Measurements from ENCODE around the gene ACTG2.
A peak's percentile ranks its signal among the peaks of the same experiment; 100 is the strongest.
"Not testable (repeated sequence)": the region's sequence is repeated elsewhere in the genome, so short reads cannot be mapped to it uniquely, and the experiment has no call there.

The ACTG2 gene

GRCh38 chr2:73926493-73927327, 33.9 kb downstream of the ACTG2 start, which contains the start of gene DGUOK:
TSS of gene DGUOK (plus strand) at chr2:73926880. CDS start at chr2:73926911, 31 bp downstream.
- peak; percentile 96 to 98 for DNase-seq (ENCODE audit: low spot score in 2 of 2)
- in situ Hi-C loops (cut with MboI; ENCODE audit: low sequenced_read_pairs), result no loop called here
- peaks cover 18% of the 10 kb centered on the region for H3K4me1 ChIP-seq
- H3K9me3 ChIP-seq, result no peaks in the 10 kb centered on the region
- no peaks in the 10 kb centered on the region for H3K27me3 ChIP-seq (ENCODE audit: low read depth)
- H3K36me3 ChIP-seq (replicated peaks), result peaks cover 7% of the 10 kb centered on the region
- peak within 1 kb of the TSS; percentile 80 for H3K4me3 ChIP-seq

DNA sequence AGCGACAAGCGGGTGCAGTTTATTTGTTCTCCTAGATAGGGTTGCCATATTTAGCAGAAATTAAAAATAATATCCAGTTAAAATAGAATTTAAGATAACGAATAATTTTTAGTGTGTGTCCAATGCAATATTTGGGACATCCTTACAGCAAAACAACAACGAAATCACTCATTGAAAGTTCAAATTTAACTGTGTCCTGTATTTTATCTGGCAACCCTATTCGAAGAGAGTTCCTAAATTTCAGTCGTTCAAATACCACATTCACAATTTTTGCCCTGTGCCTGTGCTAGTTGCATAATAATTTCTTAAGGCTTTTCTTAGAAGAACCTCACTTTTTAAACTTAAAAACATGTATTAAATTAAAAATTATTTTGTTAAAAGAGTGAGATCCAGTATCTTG, 34.5 kb downstream of the ACTG2 start:
- in situ Hi-C loops (cut with MboI; ENCODE audit: low sequenced_read_pairs), result no loop called here
- Histone ChIP-seq H3K4me3 (peak overlapping the region; percentile 80), H3K4me1 (peaks cover 18% of the 10 kb centered on the region), H3K9me3 (no peaks in the 10 kb centered on the region), H3K36me3 (replicated peaks) (peaks cover 9% of the 10 kb centered on the region), H3K27me3 (ENCODE audit: low read depth) (no peaks in the 10 kb centered on the region)
- DNase-seq (ENCODE audit: low spot score in 2 of 2), result no peak

DNA sequence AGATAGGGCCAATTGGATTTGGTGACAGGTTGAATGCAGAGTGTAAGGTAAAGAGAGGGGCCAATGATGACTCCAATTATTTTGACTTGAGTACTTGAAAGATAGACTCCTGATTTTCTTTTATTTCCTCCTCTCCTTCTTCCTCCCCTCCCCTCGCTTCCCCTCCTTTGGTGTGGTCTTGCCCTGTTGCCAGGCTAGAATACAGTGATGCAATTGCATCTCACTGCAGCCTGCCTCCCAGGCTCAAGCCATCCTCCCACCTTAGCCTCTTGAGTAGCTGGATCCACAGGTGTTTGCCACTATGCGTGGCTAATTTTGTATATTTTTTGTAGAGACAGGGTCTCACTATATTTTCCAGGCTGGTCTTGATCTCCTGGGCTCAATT, 36.1 kb downstream of the ACTG2 start:
- H3K36me3 ChIP-seq (replicated peaks), result peaks cover 18% of the 10 kb centered on the region
- H3K27me3 ChIP-seq (ENCODE audit: low read depth), result no peaks in the 10 kb centered on the region
- DNase-seq (ENCODE audit: low spot score in 2 of 2), result no peak
- in situ Hi-C loops (cut with MboI; ENCODE audit: low sequenced_read_pairs), result no loop called here
- peaks cover 18% of the 10 kb centered on the region for H3K4me1 ChIP-seq
- no peak overlapping the region for H3K4me3 ChIP-seq
- no peaks in the 10 kb centered on the region for H3K9me3 ChIP-seq

GRCh38 chr2:73930386-73930785, 37.6 kb downstream of the ACTG2 start:
- Histone ChIP-seq H3K27me3 (ENCODE audit: low read depth) (no peaks in the 10 kb centered on the region), H3K9me3 (no peaks in the 10 kb centered on the region), H3K36me3 (replicated peaks) (peaks cover 22% of the 10 kb centered on the region), H3K4me1 (peaks cover 18% of the 10 kb centered on the region), H3K4me3 (no peak overlapping the region)
- in situ Hi-C loops (cut with MboI; ENCODE audit: low sequenced_read_pairs), result no loop called here
- DNase-seq (ENCODE audit: low spot score in 2 of 2), result no peak

GRCh38 chr2:73931531-73932500, 39.0 kb downstream of the ACTG2 start:
- H3K4me1 ChIP-seq, result peaks cover 14% of the 10 kb centered on the region
- in situ Hi-C loops (cut with MboI; ENCODE audit: low sequenced_read_pairs), result no loop called here
- no peaks in the 10 kb centered on the region for H3K9me3 ChIP-seq
- DNase-seq (ENCODE audit: low spot score in 2 of 2), result no peak
- H3K36me3 ChIP-seq (replicated peaks), result peaks cover 33% of the 10 kb centered on the region
- no peak overlapping the region for H3K4me3 ChIP-seq
- no peaks in the 10 kb centered on the region for H3K27me3 ChIP-seq (ENCODE audit: low read depth)

- H3K36me3 ChIP-seq (replicated peaks), result peaks cover 35% of the 10 kb centered on the region
- H3K4me3 ChIP-seq, result no peak overlapping the region
- H3K9me3 ChIP-seq, result no peaks in the 10 kb centered on the region
- H3K27me3 ChIP-seq (ENCODE audit: low read depth), result no peaks in the 10 kb centered on the region
- DNase-seq (ENCODE audit: low spot score in 2 of 2), result no peak
- in situ Hi-C loops (cut with MboI; ENCODE audit: low sequenced_read_pairs), result no loop called here
- H3K4me1 ChIP-seq, result peaks cover 9% of the 10 kb centered on the region
Measured at GRCh38 chr2:73933194-73933593, 40.4 kb downstream of the ACTG2 start.

GRCh38 chr2:73935641-73936040, 42.8 kb downstream of the ACTG2 start:
- Histone ChIP-seq H3K27me3 (ENCODE audit: low read depth) (no peaks in the 10 kb centered on the region), H3K9me3 (no peaks in the 10 kb centered on the region), H3K4me1 (peaks cover under 1% of the 10 kb centered on the region; the same call in 1 of the 2 replicates), H3K36me3 (replicated peaks) (peaks cover 41% of the 10 kb centered on the region), H3K4me3 (no peak overlapping the region)
- in situ Hi-C loops (cut with MboI; ENCODE audit: low sequenced_read_pairs), result no loop called here
- DNase-seq (ENCODE audit: low spot score in 2 of 2), result no peak

DNA sequence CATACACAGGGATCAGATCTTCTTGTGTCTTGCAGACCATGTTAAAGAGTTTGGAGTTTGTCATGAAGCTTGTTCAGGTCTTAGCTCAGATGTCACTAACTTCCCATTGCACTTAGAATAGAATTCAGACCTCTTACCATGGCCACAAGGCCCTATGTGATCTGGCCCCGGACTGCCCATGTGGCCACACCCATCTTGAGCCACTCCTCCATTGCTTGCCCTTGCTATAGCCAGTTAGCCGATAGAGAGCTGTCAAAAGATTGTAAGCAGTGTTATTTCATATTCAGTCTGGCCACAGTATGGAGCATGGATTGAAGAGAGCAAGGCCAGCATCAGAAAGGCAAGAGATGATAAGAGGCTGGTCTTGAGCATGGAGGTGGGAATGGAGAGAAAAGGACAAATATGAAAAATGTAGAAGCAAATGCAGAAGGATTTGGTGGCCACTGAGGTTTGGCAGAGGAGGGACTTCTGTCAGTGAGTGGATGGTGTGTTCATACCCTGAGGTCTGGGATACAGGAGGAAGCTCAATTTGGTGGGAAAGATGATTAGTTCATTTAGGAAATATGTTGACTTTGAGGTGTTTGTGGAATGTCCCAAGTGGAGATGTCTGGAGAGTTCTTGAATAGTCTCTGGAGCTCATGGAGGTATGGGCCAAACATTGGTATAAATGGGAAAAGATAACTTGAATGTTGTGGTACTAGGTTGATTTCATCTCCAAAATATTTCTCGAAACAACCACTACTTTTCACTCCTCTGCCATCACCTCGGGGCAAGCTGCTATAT, 44.5 kb downstream of the ACTG2 start:
- in situ Hi-C loops (cut with MboI; ENCODE audit: low sequenced_read_pairs), result no loop called here

DNA sequence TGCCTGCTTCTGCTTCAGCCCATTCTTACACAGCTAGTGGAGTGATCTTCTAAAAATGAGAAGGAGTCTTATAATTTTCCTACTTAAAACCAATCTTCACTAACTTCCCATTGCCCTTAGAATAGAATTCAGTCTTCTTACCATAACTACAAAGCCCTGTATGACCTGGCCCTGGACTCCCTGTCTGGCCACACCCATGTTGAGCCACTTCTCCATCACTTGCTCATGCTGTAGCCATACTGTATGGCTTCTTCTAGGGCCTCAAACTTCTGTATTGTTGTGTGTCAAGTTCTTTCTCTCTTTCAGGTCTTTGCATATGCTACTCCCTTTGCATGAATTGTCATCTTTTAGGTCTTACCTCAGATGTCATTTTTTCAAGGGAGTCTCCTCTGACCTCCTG, 45.1 kb downstream of the ACTG2 start:
- no peaks in the 10 kb centered on the region for H3K9me3 ChIP-seq
- DNase-seq (ENCODE audit: low spot score in 2 of 2), result no peak
- in situ Hi-C loops (cut with MboI; ENCODE audit: low sequenced_read_pairs), result no loop called here
- H3K36me3 ChIP-seq (replicated peaks), result peaks cover 43% of the 10 kb centered on the region
- H3K4me3 ChIP-seq, result no peak overlapping the region
- H3K27me3 ChIP-seq (ENCODE audit: low read depth), result no peaks in the 10 kb centered on the region
- peaks cover 9% of the 10 kb centered on the region for H3K4me1 ChIP-seq

More for the DNA sequence above, 44.5 kb downstream of the ACTG2 start:
- no peak overlapping the region for H3K4me3 ChIP-seq
- peaks cover 48% of the 10 kb centered on the region for H3K36me3 ChIP-seq (replicated peaks)
- no peak for DNase-seq (ENCODE audit: low spot score in 2 of 2)
- no peaks in the 10 kb centered on the region for H3K9me3 ChIP-seq
- H3K27me3 ChIP-seq (ENCODE audit: low read depth), result no peaks in the 10 kb centered on the region
- H3K4me1 ChIP-seq, result peaks cover 9% of the 10 kb centered on the region

GRCh38 chr2:73938718-73939352, 46.0 kb downstream of the ACTG2 start:
- DNase-seq (ENCODE audit: low spot score in 2 of 2), result no peak
- Histone ChIP-seq H3K27me3 (ENCODE audit: low read depth) (no peaks in the 10 kb centered on the region), H3K4me1 (peaks cover 9% of the 10 kb centered on the region), H3K4me3 (no peak overlapping the region), H3K9me3 (no peaks in the 10 kb centered on the region), H3K36me3 (replicated peaks) (peaks cover 39% of the 10 kb centered on the region)
- in situ Hi-C loops (cut with MboI; ENCODE audit: low sequenced_read_pairs), result no loop called here

GRCh38 chr2:73939419-73939818, 46.6 kb downstream of the ACTG2 start:
- in situ Hi-C loops (cut with MboI; ENCODE audit: low sequenced_read_pairs), result no loop called here
- DNase-seq (ENCODE audit: low spot score in 2 of 2), result no peak
- Histone ChIP-seq H3K27me3 (ENCODE audit: low read depth) (no peaks in the 10 kb centered on the region), H3K4me3 (no peak overlapping the region), H3K4me1 (peaks cover 9% of the 10 kb centered on the region), H3K36me3 (replicated peaks) (peaks cover 42% of the 10 kb centered on the region), H3K9me3 (no peaks in the 10 kb centered on the region)

GRCh38 chr2:73940066-73940465, 47.3 kb downstream of the ACTG2 start:
- H3K27me3 ChIP-seq (ENCODE audit: low read depth); H3K9me3 ChIP-seq; H3K4me3 ChIP-seq; DNase-seq (ENCODE audit: low spot score in 2 of 2); in situ Hi-C loops (cut with MboI; ENCODE audit: low sequenced_read_pairs); H3K4me1 ChIP-seq: not testable (repeated sequence)
- peaks cover 48% of the 10 kb centered on the region for H3K36me3 ChIP-seq (replicated peaks)

DNA sequence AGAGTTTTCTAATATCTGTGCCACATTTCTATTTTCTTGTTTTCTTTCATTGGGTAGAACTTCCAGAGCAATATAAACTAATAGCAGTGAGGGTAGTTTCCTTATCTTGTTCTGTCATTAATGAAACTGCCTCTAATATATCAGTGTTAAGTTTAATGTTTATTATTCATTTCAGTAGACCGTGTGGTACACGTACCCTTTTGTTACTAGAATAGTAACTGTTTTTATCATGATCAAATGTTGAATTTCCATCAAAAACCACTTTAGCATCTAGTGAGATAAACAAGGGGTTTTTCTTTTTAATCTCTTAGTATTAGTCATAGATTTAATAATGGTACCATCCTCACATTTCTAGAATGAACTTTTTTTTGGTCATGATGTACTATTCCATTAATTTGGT, 49.9 kb downstream of the ACTG2 start:
- Histone ChIP-seq H3K27me3 (ENCODE audit: low read depth) (no peaks in the 10 kb centered on the region), H3K4me3 (no peak overlapping the region), H3K9me3 (no peaks in the 10 kb centered on the region), H3K36me3 (replicated peaks) (peaks cover 54% of the 10 kb centered on the region), H3K4me1 (peaks cover 9% of the 10 kb centered on the region)
- in situ Hi-C loops (cut with MboI; ENCODE audit: low sequenced_read_pairs), result no loop called here
- DNase-seq (ENCODE audit: low spot score in 2 of 2), result no peak
